Stimulated activated CD4-positive, alpha-beta T cell treated with anti-CD3 and anti-CD28 coated beads, TNF-alpha, amount 100 ng/mL, for 48 hours (primary cell): ENCODE measurements around the gene ZACN.

Experiments used
- DNase-seq, 3 donors: peaks; one replicate each; pipeline ENCODE4 v3.0.0-alpha.2; 2020; ENCODE audit warnings: low read depth in 3 of 3

The ZACN gene

DNA sequence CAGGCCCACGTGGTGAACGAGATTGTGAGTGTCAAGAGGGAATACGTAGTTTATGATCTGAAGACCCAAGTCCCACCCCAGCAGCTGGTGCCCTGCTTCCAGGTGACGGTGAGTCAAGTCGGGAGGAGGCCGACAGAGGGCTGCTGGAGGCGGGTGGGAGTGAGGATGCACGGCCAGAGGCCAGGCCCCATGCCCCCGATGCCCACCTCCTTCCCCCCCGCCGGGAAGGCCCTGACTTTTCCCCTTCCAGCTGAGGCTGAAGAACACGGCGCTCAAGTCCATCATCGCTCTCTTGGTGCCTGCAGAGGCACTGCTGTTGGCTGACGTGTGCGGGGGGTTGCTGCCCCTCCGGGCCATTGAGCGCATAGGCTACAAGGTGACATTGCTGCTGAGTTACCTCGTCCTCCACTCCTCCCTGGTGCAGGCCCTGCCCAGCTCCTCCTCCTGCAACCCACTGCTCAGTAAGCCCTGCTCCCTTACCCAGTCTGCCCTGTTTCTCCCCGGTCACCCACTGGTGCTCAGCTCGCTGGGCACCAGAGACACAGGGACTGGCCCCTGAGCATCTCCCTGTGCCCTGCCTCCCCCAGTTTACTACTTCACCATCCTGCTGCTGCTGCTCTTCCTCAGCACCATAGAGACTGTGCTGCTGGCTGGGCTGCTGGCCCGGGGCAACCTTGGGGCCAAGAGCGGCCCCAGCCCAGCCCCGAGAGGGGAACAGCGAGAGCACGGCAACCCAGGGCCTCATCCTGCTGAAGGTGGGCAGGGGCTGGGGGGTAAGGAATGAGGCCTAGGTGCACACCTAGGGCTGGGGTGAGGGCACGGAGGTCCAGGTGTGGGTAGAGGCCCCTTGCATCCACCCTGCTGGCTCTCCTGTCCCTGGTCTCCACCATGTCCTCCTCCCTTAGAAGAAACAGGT, 2.6 kb downstream of the ZACN start:
- DNase-seq = no peak

DNA sequence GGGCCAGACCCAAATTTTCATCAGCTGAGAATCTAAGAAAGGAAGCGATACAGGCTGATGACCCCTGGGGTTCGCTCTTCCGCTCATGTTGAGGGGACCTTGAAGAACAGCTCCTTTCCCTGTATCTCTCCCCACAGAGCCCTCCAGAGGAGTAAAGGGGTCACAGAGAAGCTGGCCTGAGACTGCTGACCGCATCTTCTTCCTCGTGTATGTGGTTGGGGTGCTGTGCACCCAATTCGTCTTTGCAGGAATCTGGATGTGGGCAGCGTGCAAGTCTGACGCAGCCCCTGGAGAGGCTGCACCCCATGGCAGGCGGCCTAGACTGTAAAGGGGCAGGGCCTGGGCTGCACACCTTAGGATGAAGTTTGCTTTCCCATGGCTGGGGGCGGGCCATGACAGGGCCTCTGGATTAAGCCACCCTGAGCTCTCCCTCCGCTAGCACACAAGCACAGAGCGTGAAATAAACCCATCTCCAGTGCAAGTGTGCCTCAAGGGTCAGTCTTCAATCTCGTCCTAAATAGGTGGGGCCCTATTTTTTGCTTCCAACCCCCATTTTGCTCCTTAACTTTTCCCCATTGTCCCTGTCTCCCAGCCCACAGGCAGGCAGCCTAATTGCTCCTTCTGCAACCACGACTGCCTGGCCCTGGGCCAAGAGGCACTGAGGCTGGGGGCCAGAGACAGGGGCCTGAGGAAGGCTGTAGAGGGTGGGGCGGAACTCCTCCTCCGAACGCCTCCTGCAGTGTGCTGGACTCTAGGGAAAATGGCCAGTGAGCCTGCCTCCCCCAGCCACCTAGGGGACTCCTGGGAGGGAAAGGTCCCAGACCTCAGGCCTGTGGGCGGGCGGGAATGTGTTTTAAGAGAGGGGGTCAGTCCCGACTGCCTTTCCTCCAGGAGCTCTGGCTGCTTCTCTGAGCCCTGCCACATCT, 3.6 kb downstream of the ZACN start:
- DNase-seq = no peak

DNA sequence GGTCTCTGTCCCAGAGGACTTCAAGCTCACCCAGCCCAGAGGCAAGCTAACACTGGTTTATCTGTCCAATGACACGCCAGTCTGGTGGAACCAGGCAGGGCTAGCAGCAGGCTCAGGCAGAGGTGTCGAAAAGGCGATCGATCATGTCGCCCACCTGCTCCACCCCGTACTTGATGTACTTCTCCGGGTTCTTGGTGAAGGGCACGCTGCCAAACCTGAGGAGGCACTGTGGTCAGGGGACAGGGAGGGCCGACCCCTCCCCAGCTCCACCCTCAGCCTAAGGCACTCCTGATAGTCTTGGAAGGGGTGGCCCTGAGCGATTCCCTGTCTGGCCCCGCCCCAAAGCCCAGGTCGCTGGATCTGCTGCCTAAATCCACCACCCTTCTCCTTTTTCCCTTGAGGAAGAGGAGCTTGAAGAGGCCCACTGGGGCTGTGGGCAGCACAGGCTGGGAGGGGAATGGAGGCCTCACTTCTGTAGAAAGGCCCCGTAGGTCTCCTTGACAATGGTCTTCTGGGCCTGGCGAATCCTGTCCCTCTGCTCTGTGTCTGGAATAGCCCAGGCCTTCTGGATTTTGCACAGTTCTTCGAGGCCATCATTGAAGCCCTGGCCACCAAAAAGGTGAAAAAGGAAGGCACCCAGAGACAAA, 4.7 kb downstream of the ZACN start:
- DNase-seq = no peak

DNA sequence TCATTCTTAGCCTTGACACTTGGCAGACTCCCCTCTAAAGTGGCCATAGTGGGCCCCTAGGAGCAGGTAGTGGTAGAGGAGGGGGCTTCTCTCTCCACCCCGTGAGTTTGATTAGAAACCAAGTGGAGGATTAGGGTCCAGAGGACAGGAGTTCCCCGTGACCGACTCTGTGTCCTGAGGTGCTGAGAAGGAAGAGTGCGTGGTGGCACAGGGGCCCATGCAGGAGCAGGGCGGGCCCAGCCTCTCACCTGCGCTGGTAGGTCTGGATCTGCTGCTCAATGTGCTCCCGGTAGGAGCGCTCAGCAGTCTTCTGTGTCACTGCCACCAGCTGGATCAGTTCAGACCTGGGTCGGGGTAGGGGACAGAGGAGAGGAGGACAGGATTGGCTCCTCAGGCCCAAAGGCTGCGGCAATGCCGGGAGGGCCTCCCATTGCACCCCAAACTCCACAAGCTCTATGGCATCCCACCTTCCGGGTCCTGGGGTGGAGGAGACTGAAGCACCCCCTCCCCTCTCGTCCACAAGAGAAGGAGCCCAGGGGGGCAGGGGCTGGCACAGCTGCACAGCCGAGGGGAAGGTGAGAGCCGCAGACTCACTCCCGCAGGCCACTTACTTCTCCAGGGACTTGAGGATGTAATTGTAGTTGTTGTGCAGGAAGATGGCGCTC, 6.2 kb downstream of the ZACN start:
- no peak for DNase-seq

DNA sequence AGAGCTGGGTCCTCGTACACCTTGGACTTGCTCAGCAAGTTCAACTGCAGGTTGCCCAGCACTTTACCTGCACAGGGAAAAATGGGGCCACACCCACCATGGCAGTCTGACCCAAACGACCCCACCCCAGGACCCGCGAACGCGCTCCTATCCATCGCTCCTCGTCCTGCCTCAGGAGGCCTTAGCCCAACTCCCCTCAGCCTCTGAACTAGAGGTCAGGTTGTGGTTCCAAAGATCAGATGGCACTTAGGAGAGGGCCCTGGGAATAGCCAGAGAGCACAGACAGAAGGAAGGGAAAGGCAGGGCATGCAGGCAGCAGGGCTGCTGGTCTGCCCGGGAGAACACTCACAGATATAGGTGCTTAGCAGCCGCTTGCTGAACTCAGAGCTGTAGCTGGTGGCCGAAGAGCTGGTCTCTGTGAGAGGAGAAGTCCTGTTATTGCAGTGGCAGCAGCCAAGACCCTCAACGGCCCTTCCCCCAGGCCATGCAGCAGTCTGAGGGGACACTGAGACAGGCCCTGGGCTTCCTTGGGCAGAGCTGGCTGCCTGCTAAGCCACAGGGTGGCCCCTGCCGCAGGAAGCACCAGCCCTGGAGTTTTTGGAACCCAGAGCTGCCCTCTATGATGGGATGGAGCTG, 6.9 kb downstream of the ZACN start:
- no peak for DNase-seq

DNA sequence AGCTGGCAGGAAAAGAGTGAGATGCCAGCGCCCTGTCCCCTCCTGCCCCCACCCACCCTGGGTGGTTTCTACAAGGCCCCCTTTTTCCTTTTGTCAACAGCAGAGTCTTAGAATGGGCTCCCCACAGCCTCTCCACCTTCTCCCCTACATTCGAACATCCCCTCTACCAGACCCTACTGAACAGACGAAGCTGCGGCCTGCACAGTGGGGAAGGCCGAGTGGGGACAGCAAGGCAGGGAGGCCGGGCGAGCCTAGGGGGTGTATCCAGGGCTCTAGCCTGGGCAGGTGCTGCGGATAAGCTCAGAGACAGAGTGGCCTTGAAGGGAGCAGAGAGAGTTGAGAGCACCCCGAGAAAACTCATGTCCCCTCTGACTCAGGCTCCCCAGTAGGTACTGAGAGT, 7.4 kb downstream of the ZACN start:
- no peak for DNase-seq

DNA sequence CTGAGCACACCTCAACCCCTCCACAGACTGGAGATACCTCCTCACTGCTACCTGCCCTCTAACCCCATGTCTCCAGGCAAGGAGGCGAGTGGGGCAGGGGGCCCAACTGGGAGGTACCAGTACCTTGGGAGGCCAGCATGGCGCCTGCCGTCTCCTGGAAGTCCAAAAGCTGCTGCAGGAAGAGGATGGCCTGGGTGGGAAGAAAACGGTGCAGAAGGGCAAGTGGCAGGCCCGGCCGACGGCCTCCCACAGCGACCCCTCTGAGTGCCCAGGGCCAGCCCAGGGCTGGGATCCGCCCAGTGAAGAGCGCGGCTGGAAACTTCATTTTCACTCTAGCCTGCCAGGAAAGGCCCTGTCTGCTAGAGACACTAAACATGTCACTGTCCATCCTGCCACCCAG, 8.5 kb downstream of the ZACN start:
- DNase-seq = no peak

DNA sequence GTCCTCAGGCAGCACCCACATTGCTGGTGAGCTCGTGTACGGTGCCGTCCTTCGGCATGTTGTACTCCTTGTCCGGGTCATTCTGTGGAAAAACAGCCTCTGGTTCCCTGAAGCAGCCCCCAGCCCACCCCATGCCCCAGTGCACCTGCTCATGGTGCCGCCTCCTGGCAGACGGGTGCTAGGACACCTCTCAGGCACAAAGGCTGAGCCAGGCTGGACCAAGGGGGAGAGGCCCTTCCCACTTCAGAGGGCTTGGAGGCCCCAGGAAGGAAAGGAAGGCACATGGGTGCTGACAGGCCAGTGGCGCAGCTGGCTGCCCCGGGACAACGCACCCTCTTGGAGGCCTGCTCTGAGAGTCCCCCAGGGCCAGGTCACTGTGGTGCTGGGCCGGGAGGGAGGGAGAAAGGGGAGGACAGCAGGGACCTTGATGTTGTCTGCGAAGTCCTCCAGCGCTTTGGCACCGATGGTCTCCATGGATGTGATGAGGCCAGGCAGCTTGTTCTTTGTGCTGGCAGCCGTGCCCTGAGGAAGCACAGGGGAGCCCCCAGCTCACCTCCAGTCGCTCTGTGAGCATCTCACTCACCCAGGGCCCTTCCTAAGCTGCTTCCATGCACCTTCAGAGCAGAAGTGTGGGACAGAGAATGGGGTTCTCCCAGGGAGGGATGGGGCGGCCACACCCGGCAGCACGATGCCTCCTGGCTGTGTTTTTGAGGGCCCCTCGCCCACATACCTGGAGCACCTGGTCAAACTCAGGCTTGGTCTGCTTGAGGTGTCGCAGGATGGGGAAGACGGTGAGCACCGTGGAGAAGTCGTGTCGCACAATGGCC, 9.3 kb downstream of the ZACN start:
- DNase-seq = no peak

DNA sequence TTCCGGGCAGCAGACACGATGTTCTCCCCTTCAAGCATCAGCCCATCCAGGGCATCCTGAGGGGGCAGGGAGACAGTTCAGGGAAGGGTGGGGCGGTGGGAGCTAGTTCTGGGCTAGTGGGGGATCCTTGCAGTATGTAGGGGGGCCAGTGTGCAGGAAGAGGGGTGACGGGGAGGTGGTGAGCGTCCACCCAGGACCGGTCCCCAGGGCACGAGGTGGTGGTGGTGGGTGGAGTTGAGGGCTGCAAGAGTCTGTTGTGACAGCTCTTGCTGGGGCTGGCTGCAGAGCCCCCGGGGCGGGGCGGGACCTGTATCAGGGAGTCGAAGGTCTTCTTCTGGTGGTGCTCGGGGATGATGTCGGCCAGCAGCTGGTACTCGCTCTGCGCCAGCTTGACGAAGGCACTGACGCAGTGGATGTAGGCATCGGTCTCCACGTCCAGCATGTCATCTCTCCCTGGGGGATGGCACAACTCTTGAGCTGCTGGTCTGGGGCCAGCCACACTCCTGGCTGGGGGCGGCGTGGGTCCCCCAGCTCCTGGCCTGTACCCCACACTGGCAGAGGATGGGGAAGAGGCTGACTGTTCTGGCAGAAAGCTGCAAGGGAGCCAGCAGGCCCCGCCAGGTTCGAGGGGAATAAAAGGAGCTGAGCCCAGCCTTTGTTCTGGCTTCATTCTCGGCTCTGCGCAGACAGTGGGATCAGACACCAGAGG, 10.0 kb downstream of the ZACN start:
- no peak for DNase-seq

DNA sequence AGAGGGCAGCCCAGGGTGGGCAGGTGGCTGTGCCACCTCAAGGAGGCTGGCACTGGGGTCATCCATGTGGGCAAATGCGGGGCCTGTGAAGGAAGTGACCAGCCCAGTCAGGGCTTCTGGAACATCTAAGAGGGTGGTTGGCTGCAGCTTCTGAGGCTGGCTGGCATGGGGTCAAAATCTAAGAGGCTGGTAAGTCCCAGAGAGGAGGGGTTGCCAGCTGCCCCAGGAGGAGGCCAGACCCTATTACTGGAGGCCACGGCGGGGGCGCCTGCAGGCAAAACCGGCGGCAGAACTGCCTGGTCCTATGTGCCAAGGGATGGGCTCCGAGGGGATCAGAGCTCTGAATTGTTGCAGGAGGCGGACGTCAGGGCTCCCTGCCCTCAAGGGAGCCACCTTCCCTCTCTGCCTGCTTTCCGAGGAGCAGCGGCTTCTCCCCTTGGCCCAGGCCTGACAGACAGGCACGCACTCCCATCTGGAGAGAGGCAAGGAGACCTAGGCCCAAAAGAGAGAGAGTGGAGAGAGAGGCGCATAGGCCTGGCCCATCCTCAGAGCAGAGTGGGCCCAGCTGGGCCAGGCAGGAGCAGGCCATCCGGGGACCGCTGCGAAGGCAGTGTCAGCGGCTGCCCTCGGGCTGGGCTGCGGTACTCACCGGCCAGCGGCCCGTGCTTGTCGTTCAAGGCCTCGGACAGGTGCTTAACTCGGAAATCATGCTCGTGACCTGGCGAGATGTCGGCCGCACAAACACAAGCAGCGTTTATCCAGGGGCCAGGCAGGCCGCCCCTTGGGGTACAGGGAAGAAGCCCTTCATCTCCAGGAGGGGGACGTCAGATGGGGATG, 10.9 kb downstream of the ZACN start:
- no peak for DNase-seq

DNA sequence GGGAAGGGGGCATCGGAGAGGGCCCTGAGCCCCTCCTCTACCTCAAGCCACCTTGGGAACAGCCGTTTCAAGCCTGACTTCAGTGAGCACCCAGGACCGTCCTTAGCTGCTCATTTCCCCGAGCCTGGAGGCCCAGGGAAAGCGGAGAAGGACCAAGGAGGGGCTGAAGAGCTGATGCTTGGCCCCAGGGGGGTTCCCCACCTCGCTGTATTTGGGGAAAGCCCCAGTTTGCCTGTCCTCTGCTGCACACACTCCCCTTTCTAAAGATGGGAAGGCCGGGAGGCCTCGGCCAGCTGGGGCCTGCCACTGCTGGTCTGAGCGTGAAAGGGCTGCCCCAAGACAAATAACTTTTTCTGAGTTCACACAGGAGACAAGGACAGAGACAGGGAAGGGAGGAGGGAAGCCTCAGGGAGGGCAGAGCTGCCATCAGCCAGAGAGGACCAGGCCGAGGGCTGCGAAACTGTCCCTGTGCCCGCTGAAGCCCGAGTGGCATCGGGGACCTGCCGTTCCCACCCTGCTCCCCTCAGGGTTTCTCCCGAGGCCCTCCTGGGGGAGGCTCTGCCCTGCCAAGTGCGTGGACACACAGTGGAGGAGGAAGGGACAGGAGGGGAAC, 11.6 kb downstream of the ZACN start:
- DNase-seq = no peak

DNA sequence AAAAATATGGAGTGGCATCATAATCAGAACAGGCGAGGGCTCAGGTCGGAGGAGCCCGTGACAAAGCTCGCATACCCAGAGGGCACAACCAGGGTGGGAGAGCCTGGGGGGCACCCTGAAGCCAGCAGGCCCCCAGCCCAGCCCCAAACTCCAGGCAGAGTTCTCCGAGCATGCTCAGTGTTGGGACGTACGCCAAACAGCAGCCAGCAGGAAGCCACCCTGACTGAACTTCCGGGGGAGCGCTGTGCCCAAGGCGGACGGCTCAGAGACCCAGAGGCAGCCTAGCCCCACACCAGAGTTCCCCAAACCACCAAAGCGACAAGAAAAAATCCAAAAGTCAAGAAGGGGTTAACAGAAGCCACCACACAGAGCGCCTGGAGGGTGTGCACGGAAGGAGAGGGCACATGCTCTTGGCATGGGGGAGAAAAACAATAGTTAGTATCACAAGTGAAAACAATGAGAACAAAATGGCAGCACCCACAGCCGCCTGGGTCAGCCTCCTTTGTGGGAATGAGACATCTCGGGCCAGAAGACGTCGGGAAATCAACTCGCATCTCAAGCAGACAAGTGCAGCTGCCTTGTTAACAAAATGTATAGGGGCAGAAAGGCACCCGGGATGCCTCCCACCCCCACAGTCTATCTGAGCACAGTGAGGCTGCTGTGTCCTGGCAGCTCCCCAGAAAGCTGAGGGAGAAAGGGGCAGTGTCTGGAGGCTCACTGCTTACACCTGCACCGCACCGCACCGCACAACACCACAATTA, 12.7 kb downstream of the ZACN start:
- DNase-seq = no peak

DNA sequence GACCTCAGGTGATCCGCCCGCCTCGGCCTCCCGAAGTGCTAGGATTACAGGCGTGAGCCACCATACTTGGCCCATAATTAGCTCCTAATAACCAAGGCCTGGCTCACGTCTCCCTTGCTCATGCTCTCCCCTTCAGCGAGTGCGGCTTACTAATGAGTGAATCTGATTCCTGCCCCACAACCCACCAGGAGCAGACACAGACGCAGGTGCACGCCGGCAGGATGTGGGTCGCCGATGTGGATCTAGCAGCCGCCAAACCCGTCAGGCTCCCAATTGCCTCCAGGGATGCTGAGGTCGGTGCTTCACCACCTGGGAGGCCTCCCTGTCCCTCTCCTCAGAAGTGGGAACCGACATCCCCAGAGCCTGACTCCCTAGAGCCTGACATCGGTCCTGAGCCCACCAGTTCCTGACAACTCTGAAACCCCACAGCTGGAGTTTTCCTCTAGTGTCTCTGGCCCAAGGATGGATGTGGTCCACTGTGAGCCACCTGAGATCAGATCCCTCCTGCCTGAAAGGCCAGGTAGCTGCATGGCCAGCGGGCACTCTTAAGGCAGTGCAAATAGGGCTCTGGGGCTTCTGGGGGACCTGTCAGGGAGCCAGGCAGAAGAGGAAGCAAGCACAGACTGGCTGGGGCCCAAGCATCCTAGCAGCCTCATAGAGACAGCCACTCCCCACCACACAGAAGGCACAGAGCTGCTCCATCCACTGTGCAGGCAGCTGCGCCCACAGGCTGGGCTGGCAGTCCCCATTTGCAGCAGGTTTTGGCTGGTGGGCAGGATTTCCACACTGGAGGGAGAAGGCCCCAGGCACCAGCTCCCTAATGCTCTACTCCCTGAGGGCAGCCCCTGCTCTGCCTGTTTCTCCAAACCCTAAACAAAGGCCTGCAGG, 13.8 kb downstream of the ZACN start:
- no peak for DNase-seq

DNA sequence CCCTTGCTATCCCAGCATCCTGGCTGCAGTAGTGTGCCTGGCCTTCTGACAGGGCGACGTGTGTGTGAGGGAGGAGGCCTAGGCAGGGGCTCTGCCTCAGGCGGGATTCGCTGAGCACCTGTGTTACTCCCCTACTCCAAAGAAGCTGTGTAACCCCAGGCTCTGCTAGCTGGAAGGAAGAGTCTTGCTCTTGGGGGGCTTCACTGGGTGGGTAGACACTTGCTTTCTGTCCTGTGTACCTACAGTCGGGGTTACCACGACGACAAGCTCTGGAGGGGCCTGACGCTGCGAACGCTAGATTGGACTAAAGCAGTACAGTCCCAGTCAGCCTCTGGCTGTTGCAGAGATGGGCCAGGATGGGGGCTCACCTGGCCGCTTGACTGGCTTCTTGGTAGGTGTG, 15.1 kb downstream of the ZACN start:
- DNase-seq = no peak

DNA sequence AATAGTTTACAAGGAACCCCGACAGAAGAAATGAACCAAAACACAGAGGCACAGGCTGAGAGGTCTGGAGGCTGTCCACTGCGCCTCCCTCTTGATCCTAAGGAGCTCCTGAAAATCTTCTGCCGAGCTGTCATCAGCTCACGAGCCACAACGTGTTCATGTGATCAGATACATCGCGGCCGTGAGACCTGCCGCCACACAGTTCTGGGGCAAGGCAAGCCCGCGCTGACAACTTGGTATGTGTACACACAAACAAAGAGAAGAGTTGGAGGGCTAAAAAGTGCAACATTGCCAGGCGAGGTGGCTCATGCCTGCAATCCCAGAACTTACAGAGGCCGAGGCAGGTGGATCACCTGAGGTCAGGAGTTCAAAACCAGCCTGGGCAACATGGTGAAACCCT, 17.0 kb downstream of the ZACN start:
- DNase-seq = no peak

DNA sequence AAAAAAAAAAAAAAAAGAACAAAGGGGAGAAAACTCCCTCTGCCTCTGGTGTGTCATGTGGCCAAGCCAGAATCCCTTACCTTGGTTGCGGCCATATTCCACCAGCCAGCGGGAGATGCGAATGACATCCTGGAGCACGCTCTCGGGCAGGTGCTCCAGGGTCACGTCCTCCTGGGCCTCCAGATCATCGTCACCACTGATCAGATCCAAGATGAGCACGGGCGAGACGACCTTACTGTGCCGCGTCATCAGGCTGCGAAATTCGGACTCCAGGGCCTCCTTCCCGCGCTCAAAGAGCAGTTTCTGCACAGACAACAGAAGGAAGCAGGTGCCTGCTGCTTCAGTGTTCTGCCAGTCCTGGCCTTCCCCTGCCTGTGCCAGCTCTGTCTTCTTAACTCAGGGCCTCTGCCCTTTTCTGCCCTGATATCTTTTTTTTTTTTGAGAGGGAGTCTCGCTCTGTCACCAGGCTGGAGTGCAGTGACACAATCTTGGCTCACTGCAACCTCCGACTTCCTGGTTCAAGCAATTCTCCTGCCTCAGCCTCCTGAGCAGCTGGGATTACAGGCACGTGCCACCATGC, 18.8 kb downstream of the ZACN start:
- DNase-seq = no peak
